Esophagus squamous epithelium (tissue), 4 donors: Measurements from ENCODE around the gene PCBD1.

Experiments
- CTCF ChIP-seq, 6 experiments: fragments of 450-650 bp in 4 of 6; fragments of 200-600 bp in 2 of 6; sonication (generic) in 2 of 6; IDR thresholded peaks; one replicate each; pipeline ENCODE4 v1.5.1; 2016 to 2019; ENCODE audit warnings: antibody characterized with exemption in 6 of 6, mild to moderate bottlenecking in 4 of 6, moderate library complexity in 4 of 6
- POLR2A ChIP-seq, 4 donors: fragments of 450-650 bp; IDR thresholded peaks; one replicate each; pipeline ENCODE4 v1.6.1; 2017; ENCODE audit warnings: antibody characterized with exemption in 4 of 4, mild to moderate bottlenecking in 4 of 4, moderate library complexity in 3 of 4

- no peak for TF ChIP-seq POLR2A (IDR thresholded peaks at IDR 0.05)
- TF ChIP-seq CTCF (IDR thresholded peaks at IDR 0.05) = no peak
Observed at GRCh38 chr10:70890917-70891431, 2.6 kb upstream of the PCBD1 start.
